Choroid plexus epithelial cell (primary cell): ENCODE results near the gene LMNB1.

ENCODE experiments used
- DNase-seq: peaks from one replicate; pipeline ENCODE4 v3.0.0-alpha.2; 2010; ENCODE audit warnings: low read depth
- H3K4me3 ChIP-seq: 2 replicates; pipeline ENCODE4 v1.5.1; 2011; ENCODE audit warnings: low read depth, mild to moderate bottlenecking, control low read depth, low read length, moderate library complexity
- TF ChIP-seq, protein P1 (sequence below): conservative IDR thresholded peaks from 2 replicates; pipeline ENCODE4 v1.5.1; 2011; ENCODE audit warnings: low read depth, mild to moderate bottlenecking, control low read depth, inconsistent platforms, low read length, moderate library complexity

LMNB1 gene

DNA sequence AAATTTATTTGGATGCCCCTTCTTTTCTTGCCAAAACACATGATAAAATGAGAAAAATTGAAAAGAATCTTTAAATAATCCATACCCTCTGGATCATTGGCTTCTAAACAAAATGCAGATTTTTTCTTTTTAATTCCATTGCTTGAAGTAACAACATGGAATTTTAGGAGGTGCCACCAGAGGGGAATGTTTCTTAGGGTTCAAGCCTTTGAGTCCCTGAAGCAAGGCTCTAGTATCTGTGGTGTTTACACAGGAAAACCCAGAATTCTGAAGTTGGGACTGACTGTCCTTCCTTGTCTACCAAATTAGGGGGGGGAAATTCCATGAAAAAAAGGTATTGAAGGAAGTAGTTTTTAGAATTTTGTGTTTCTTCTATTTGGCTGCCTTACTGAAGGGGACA, 69.4 kb downstream of the LMNB1 start:
- DNase-seq: peak; percentile 64
- H3K4me3 ChIP-seq: no peak overlapping the region

DNA sequence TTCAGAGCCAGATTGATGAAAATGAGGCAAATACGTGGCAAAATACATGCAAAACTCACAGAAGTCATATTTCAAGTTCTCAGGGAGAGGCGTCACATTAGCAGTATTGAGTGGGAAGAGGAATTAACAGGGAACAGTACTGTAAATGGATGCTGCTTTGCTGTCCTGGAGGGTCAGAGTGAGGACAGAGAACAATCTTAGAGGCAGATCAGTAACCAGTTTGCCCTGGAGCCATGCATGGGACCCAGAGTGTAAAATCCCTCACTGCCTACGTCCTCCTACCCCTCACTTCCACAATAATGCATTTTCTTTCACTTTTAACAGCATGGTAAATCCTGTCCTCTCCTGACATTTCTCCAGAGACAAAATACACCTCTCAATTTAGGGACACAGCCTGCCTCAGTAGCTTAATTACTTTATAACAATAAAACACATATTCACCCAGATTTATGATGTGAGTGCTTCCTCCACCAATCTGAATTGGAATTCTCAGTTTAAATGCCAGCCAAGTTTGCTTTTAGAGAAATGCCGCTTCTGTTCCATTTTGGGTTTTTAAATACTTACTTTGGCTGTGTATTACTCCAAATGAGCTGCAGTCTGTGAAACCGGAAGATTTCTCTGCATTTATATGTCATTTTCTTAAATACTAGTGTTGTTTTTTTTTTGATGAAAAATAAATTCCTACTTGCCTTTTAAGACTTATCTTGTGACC, 70.0 kb downstream of the LMNB1 start:
- TF ChIP-seq, protein P1, sequence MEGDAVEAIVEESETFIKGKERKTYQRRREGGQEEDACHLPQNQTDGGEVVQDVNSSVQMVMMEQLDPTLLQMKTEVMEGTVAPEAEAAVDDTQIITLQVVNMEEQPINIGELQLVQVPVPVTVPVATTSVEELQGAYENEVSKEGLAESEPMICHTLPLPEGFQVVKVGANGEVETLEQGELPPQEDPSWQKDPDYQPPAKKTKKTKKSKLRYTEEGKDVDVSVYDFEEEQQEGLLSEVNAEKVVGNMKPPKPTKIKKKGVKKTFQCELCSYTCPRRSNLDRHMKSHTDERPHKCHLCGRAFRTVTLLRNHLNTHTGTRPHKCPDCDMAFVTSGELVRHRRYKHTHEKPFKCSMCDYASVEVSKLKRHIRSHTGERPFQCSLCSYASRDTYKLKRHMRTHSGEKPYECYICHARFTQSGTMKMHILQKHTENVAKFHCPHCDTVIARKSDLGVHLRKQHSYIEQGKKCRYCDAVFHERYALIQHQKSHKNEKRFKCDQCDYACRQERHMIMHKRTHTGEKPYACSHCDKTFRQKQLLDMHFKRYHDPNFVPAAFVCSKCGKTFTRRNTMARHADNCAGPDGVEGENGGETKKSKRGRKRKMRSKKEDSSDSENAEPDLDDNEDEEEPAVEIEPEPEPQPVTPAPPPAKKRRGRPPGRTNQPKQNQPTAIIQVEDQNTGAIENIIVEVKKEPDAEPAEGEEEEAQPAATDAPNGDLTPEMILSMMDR: no peak
- no peak overlapping the region for H3K4me3 ChIP-seq
- no peak for DNase-seq

More for the DNA sequence above, 69.4 kb downstream of the LMNB1 start:
- TF ChIP-seq, protein P1: peak; percentile 51

- no peak for DNase-seq
- TF ChIP-seq, protein P1: no peak
- H3K4me3 ChIP-seq: no peak overlapping the region
These were observed 70.5 kb downstream of the LMNB1 start for GRCh38 chr5:126847456-126847820.

GRCh38 chr5:126847826-126848251, 70.9 kb downstream of the LMNB1 start:
- no peak for DNase-seq
- H3K4me3 ChIP-seq: no peak overlapping the region
- TF ChIP-seq, protein P1: no peak

DNA sequence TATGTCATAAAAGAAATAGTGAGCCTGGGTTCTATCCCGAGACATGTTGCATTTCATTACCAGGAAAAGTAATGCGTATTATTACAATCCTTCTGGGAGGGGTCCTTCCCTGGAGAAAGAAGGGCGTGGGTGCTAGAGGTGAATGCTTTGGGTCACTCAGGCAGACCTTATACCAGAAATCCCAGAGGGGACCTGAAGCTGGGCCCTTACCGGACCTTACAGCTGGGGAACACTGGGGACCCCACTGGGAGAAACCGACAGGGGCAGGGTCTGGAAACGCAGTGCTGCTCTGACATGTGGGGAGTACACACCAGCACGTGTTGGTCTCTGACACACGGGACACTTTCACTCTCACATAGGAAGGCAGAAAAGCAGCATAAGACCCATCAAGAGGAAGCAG, 71.3 kb downstream of the LMNB1 start:
- TF ChIP-seq, protein P1: no peak
- no peak overlapping the region for H3K4me3 ChIP-seq
- no peak for DNase-seq

- TF ChIP-seq, protein P1: no peak
- H3K4me3 ChIP-seq: no peak overlapping the region
- peak; percentile 56 for DNase-seq
These were observed 72.3 kb downstream of the LMNB1 start for GRCh38 chr5:126849101-126849678.
